CD4-positive, CD25-positive, alpha-beta regulatory T cell (primary cell): Measurements from ENCODE around the gene ANKRD6. TPM values are rescaled to one million over a fixed set of nuclear protein-coding genes. Genes with fewer than 3 reads are reported as not detected.

ENCODE experiments used
- ATAC-seq, 2 donors: fragments of 150-1000 bp; cut with Tn5 transposase; one replicate each; pipeline ENCODE4 v1.10.0; 2021; ENCODE audit warnings: low read depth in 2 of 2, moderate number of reproducible peaks in 2 of 2, moderate library complexity in 1 of 2
- DNase-seq, 3 donors: peaks; one replicate each; pipeline versions ENCODE4 v3.0.0 to v3.0.0-alpha.2; 2012 to 2022; ENCODE audit warnings: mixed read lengths in 1 of 3
- H3K27ac ChIP-seq: one replicate; pipeline ENCODE4 v1.7.0; 2013; ENCODE audit warnings: mild to moderate bottlenecking, low read length; ENCODE audit not compliant: insufficient read depth, poor library complexity, severe bottlenecking
- H3K27me3 ChIP-seq: one replicate; pipeline ENCODE4 v1.7.0; 2013; ENCODE audit warnings: low read length; ENCODE audit not compliant: control insufficient read depth, insufficient read depth
- H3K36me3 ChIP-seq: one replicate; pipeline ENCODE4 v1.7.0; 2013; ENCODE audit warnings: mild to moderate bottlenecking, low read length, moderate library complexity; ENCODE audit not compliant: control insufficient read depth, insufficient read depth
- H3K4me1 ChIP-seq: 2 replicates; pipeline ENCODE4 v1.7.0; 2013; ENCODE audit warnings: mild to moderate bottlenecking, low read length; ENCODE audit not compliant: insufficient read depth, control insufficient read depth, poor library complexity, severe bottlenecking
- H3K4me3 ChIP-seq: one replicate; pipeline ENCODE4 v1.7.0; 2013; ENCODE audit warnings: low read depth, mild to moderate bottlenecking, low read length, moderate library complexity
- H3K9me3 ChIP-seq, 2 experiments: 1 replicate in 1 of 2; 2 replicates in 1 of 2; pipeline ENCODE4 v1.7.0; 2013; ENCODE audit warnings: low read length in 2 of 2, mild to moderate bottlenecking in 1 of 2, moderate library complexity in 1 of 2; ENCODE audit not compliant: control insufficient read depth in 2 of 2
- H3K27ac Mint-ChIP-seq, 3 donors: one replicate each; pipeline ENCODE4 v1.8.0; 2020 to 2022; ENCODE audit warnings: mild to moderate bottlenecking in 3 of 3, mixed read lengths in 3 of 3, moderate library complexity in 2 of 3
- H3K27me3 Mint-ChIP-seq: one replicate; pipeline ENCODE4 v1.8.0; 2022; ENCODE audit warnings: mild to moderate bottlenecking, mixed read lengths
- H3K36me3 Mint-ChIP-seq: one replicate; pipeline ENCODE4 v1.8.0; 2020; ENCODE audit warnings: mixed read lengths
- H3K4me1 Mint-ChIP-seq, 4 donors: one replicate each; pipeline ENCODE4 v1.8.0; 2020 to 2022; ENCODE audit warnings: mixed read lengths in 4 of 4, mild to moderate bottlenecking in 1 of 4
- H3K4me3 Mint-ChIP-seq, 4 donors: one replicate each; pipeline ENCODE4 v1.8.0; 2020 to 2022; ENCODE audit warnings: mild to moderate bottlenecking in 4 of 4, mixed read lengths in 4 of 4, moderate library complexity in 3 of 4
- H3K9me3 Mint-ChIP-seq, 7 donors: one replicate each; pipeline ENCODE4 v1.8.0; 2020 to 2022; ENCODE audit warnings: mixed read lengths in 7 of 7, mild to moderate bottlenecking in 3 of 7, moderate library complexity in 2 of 7
- polyA plus RNA-seq, 4 donors: library from polyadenylated mRNA; unstranded; fragments of 300-500 nt; fragmentation: Illumina TruSeq; gene quantifications; one replicate each; pipeline ENCODE4 v1.2.3, GENCODE V29; 2021
- total RNA-seq: library from RNA; stranded (reverse); gene quantifications from one replicate; pipeline ENCODE4 v1.2.3, GENCODE V29; 2022

The ANKRD6 gene
- total and polyA plus RNA-seq, 5 donors from 2014 or later, result 0.54 to 6.0 (median 1.4) TPM

DNA sequence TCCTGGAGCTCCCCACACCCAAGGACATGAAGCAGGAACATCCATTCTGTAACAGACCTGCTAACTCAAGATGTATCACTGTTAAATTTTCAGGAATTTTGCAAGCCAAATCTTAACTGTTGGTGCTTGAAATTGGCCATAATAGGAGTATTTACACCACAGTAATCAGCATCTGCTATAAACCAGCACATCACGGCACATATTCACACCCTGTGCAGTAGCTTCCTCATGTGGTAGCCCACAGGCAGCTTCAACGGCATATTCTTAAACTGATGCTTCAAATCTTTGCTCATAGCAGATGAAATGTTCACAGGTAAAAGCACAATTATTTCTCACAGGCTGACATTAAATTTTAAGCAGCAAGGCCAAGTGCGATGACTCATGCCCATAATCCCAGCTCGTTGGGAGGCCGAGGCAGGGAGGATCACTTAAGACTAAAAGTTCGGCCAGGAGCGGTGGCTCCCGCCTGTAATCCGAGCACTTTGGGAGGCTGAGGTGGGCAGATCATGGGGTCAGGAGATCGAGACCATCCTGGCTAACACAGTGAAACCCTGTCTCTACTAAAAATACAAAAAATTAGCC lies 249.1 kb downstream of the ANKRD6 start:
- H3K27ac Mint-ChIP-seq, result no peak overlapping the region
- no peaks in the 10 kb centered on the region for H3K27me3 Mint-ChIP-seq
- Histone ChIP-seq H3K9me3 (no peaks in the 10 kb centered on the region), H3K27me3 (no peaks in the 10 kb centered on the region), H3K4me3 (no peak overlapping the region), H3K27ac (no peak overlapping the region), H3K36me3 (peaks cover 89% of the 10 kb centered on the region), H3K4me1 (no peaks in the 10 kb centered on the region)
- no peak for ATAC-seq
- H3K4me3 Mint-ChIP-seq, result no peak overlapping the region
- DNase-seq, result no peak
- no peaks in the 10 kb centered on the region for H3K9me3 Mint-ChIP-seq
- peaks cover 56% of the 10 kb centered on the region for H3K36me3 Mint-ChIP-seq
- H3K4me1 Mint-ChIP-seq, result no peaks in the 10 kb centered on the region

DNA sequence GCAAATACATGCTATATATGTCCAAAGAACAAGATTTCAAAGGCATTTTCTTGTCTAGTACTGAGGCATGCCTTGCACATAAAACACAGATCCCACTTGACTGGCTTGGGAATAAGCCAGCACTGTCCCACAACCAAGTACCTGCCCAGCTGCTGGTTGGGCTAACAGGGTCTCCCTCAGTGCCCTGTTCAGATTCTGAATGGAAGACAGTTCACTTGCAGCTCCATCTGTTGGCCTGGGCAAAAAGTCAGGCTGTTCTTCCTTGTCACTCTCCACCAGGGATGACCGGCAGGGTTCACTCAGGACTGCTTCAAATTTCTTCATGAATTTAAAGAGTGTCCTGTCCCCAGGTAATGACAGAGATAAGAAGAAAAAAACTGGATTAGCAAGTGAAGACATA lies 250.0 kb downstream of the ANKRD6 start:
- H3K36me3 Mint-ChIP-seq, result peaks cover 61% of the 10 kb centered on the region
- ATAC-seq (no peak), DNase-seq (no peak)
- Histone ChIP-seq H3K4me1 (no peaks in the 10 kb centered on the region), H3K4me3 (no peak overlapping the region), H3K27me3 (no peaks in the 10 kb centered on the region), H3K27ac (no peak overlapping the region), H3K36me3 (peaks cover 90% of the 10 kb centered on the region), H3K9me3 (no peaks in the 10 kb centered on the region)
- H3K4me3 Mint-ChIP-seq, result no peak overlapping the region
- no peaks in the 10 kb centered on the region for H3K27me3 Mint-ChIP-seq
- H3K27ac Mint-ChIP-seq, result no peak overlapping the region
- no peaks in the 10 kb centered on the region for H3K9me3 Mint-ChIP-seq
- no peaks in the 10 kb centered on the region for H3K4me1 Mint-ChIP-seq

Other genes starting within 250 kb of the ANKRD6 start
- not detected for gene GABRR1, start 215.8 kb upstream of the ANKRD6 start, total RNA-seq
- not detected for gene GABRR1, start 215.8 kb upstream of the ANKRD6 start, polyA plus RNA-seq
- gene GABRR2, start 117.9 kb upstream of the ANKRD6 start, total RNA-seq, result 1.9 TPM
- gene GABRR2, start 117.9 kb upstream of the ANKRD6 start, polyA plus RNA-seq, result not detected
- gene UBE2J1, start 80.4 kb upstream of the ANKRD6 start, total RNA-seq, result 30.0 TPM
- gene UBE2J1, start 80.4 kb upstream of the ANKRD6 start, polyA plus RNA-seq, result 10 to 100 TPM; 33.8 to 50.6 (median 35.1) TPM
- 1.7 TPM for gene RRAGD, start 20.9 kb upstream of the ANKRD6 start, total RNA-seq
- under 1 TPM; 0.17 to 0.99 (median 0.62) TPM for gene RRAGD, start 20.9 kb upstream of the ANKRD6 start, polyA plus RNA-seq
- gene LYRM2, start 205.6 kb downstream of the ANKRD6 start, total RNA-seq, result 21.8 TPM
- 10 to 100 TPM; 61.6 to 81.4 (median 69.3) TPM for gene LYRM2, start 205.6 kb downstream of the ANKRD6 start, polyA plus RNA-seq